ENCODE data around the gene DPP3.

The DPP3 gene

DNA sequence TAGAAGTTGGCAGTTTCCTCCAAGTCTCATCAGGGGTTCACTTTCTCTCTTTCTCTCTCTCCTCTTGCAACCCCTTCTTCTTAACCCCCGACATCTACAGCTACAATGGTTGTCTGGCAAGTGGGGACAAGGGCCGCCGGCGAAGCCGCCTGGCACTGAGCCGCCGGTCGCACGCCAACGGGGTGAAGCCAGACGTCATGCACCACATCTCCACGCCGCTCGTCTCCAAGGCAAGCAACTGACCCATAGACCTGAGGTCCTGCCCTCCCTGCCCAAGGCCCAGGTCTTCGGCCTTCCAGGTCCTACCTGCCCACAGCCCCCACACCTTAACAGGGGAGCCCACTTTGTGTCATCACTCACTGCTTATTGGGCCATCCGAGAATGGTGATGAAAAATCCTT, 9.1 kb upstream of the DPP3 start:
- TF ChIP-seq, protein P1, sequence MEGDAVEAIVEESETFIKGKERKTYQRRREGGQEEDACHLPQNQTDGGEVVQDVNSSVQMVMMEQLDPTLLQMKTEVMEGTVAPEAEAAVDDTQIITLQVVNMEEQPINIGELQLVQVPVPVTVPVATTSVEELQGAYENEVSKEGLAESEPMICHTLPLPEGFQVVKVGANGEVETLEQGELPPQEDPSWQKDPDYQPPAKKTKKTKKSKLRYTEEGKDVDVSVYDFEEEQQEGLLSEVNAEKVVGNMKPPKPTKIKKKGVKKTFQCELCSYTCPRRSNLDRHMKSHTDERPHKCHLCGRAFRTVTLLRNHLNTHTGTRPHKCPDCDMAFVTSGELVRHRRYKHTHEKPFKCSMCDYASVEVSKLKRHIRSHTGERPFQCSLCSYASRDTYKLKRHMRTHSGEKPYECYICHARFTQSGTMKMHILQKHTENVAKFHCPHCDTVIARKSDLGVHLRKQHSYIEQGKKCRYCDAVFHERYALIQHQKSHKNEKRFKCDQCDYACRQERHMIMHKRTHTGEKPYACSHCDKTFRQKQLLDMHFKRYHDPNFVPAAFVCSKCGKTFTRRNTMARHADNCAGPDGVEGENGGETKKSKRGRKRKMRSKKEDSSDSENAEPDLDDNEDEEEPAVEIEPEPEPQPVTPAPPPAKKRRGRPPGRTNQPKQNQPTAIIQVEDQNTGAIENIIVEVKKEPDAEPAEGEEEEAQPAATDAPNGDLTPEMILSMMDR (IDR thresholded peaks at IDR 0.05; ENCODE audit: low read length, missing control alignments): no peak
- H3K4me3 ChIP-seq (replicated peaks; ENCODE audit: low read depth, low read length): no peak overlapping the region
- DNase-seq (ENCODE audit: low read depth): no peak

DNA sequence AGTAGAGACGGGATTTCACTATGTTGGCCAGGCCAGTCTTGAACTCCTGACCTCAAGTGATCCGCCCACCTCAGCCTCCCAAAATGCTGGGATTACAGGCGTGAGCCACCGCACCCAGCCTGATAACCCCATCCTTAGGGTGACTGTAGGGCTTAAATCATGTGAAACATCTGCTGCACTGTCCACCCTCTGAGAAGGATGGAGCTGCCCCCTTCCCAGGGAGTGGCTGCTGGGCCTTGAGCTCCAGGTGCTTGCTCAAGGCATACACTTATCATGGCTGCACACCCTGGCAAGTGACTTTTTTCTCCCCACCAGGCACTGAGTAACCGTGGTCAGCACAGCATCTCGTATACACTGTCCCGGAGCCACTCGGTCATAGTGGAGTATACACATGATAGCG, 8.2 kb upstream of the DPP3 start:
- no peak for DNase-seq (ENCODE audit: low read depth)
- no peak overlapping the region for H3K4me3 ChIP-seq (replicated peaks; ENCODE audit: low read depth, low read length)
- TF ChIP-seq, protein P1 (IDR thresholded peaks at IDR 0.05; ENCODE audit: low read length, missing control alignments): no peak

DNA sequence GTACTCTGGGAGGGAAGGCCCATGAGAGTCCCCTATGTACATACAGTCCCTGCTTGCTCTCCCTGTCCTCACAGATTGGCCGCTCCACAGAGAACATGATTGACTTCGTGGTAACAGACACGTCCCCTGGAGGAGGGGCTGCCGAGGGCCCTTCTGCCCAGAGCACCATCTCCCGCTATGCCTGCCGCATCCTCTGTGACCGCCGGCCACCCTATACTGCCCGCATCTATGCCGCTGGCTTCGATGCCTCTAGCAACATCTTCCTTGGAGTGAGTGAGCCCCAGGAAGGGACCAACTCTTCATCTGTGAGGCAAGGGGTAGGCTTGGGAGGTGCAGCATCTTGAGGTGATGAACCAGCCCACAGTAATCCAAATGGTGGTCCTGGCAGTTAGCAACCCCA, 7.1 kb upstream of the DPP3 start:
- TF ChIP-seq, protein P1 (IDR thresholded peaks at IDR 0.05; ENCODE audit: low read length, missing control alignments): no peak
- no peak overlapping the region for H3K4me3 ChIP-seq (replicated peaks; ENCODE audit: low read depth, low read length)
- DNase-seq (ENCODE audit: low read depth): no peak

DNA sequence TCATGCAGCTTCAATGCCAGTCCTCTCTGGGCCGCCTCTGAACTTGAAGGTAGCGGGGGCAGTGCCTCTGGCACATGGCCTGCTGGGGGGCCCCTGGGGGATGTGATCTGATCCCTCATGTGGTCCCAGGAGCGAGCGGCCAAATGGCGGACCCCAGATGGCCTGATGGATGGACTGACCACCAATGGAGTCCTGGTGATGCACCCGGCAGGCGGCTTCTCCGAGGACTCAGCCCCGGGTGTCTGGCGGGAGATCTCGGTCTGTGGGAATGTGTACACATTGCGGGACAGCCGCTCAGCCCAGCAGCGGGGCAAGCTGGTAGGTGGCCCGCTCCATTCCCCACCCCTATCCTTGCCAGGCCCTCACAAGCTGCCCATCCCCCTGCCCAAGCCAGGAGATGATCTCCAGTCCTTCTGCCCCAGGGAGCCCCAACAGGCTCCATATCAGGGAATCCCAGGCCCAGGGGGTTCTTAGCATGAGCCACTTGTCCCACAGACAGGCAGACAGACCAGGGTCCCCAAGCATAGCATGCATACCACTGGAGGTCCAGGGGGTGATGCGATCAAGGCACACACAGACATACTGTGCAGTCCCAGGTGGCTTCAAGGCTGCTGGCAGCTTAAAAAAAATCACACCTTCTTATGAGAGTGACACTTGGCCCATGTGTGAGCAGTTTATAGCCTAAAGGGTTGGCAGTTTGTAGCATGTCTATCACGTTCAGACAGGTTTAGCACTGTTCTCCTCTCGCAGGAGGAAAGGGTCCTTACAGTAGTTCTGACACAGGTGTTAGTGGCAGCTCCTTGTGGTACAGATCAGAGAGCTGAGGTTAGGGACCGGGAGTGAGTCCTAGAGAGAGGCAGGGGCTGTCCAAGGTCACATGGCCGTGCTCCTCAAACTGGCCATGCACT, 6.4 kb upstream of the DPP3 start:
- H3K4me3 ChIP-seq (replicated peaks; ENCODE audit: low read depth, low read length): no peak overlapping the region
- DNase-seq (ENCODE audit: low read depth): no peak
- TF ChIP-seq, protein P1 (IDR thresholded peaks at IDR 0.05; ENCODE audit: low read length, missing control alignments): no peak

DNA sequence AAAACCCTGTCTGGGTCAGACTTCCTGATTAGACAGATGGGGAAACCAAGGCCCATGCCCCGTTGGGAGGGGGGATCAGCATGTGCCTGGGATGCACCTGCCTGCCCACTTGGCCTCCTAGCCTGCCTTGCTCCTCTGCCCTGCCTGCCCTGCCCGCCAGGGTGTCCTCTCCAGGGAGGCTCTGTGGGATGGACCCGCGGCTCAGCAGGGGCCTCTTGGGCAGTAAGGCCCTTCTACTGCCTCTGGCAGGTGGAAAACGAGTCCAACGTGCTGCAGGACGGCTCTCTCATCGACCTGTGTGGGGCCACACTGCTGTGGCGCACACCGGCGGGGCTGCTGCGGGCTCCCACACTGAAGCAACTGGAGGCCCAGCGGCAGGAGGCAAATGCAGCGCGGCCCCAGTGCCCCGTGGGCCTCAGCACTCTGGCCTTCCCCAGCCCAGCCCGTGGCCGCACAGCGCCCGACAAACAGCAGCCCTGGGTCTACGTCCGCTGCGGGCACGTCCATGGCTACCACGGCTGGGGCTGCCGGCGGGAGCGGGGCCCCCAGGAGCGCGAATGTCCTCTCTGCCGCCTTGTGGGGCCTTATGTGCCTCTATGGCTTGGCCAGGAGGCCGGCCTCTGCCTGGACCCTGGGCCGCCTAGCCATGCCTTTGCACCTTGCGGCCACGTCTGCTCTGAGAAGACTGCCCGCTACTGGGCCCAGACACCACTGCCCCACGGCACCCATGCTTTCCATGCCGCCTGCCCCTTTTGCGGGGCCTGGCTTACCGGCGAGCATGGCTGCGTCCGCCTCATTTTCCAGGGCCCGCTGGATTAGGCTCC, 4.7 kb upstream of the DPP3 start:
- TF ChIP-seq, protein P1 (IDR thresholded peaks at IDR 0.05; ENCODE audit: low read length, missing control alignments): no peak
- DNase-seq (ENCODE audit: low read depth): no peak
- H3K4me3 ChIP-seq (replicated peaks; ENCODE audit: low read depth, low read length): no peak overlapping the region

DNA sequence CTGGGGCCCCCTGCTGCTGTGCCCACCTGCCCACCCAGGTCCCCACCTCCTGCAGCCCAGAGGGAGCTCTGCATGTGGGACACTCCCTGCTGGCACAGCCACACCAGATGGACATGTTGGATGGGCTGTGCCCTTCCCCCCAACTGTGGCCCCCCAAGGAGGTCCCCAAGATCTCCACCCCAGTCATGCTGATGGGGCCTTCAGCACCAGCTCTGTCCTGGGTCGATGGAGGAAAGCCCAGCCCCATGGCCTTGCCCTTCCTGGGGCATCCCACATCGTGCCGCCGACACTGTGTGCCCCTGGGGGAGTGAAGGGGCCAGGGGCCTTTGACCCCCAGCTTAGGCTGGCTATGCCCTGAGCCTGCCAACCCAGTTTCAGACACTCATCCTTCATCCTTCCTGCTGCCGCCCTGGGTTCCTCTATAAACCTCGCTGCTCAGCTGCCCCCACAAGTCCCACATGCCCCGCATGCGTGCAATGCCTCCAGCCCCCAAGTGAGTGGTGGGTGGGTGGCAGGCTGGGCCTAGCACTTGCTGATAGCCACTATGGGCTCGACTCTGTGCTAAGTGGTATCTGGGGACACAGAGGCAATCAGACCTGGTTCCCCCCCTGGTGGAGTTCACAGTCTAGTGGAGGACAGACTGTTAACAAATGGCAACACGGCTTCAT, 3.9 kb upstream of the DPP3 start:
- H3K4me3 ChIP-seq (replicated peaks; ENCODE audit: low read depth, low read length): no peak overlapping the region
- TF ChIP-seq, protein P1 (IDR thresholded peaks at IDR 0.05; ENCODE audit: low read length, missing control alignments): no peak

More for the DNA sequence above, 3.9 kb upstream of the DPP3 start:
- DNase-seq (ENCODE audit: low read depth): no peak
